AG04449 (cell line): ENCODE measurements around the gene HSDL1.

Experiments
- CTCF ChIA-PET: fragments of 350-600 bp; formaldehyde crosslinking; extraction: SDS; loops from one replicate; lab custom pipeline; 2021; ENCODE audit warnings: antibody characterized with exemption; lab: Yijun Ruan, JAX
- POLR2A ChIA-PET: fragments of 400-600, 350-600 bp; formaldehyde crosslinking; extraction: SDS; loops from one replicate; lab custom pipeline; 2020; ENCODE audit warnings: antibody characterized with exemption, inconsistent platforms; lab: Yijun Ruan, JAX
- DNase-seq: peaks from one replicate; pipeline ENCODE4 v3.0.0-alpha.2; 2010; ENCODE audit warnings: low read depth, low spot score
- H3K4me3 ChIP-seq: 2 replicates; pipeline ENCODE4 v1.5.1; 2011; ENCODE audit warnings: low read depth, mild to moderate bottlenecking, control low read depth, low read length
- CTCF ChIP-seq: IDR thresholded peaks from one replicate; pipeline ENCODE4 v1.5.1; 2011; ENCODE audit warnings: mild to moderate bottlenecking, moderate library complexity, low read length, control low read depth, inconsistent platforms; ENCODE audit not compliant: insufficient read depth; ENCODE audit errors: missing control alignments

The HSDL1 gene

DNA sequence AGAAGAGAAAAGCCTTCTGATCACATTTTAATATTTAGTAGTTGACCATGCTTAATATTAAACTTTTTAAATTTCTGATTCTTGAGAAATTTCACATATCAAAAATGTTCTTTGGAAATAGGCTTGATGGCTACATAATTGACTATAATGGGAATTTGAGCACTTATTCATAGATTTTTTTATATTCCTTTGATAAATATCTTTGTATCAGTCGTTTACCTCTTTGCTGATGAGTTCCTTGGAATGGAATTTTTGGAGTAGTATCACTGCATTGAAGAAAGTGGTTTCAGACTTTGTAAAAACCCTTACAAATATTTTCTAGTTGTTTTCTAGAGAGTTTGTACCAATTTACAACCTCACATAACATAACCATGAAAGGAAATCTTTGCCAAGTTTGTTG is 14.8 kb upstream of the HSDL1 start:
- ChIA-PET CTCF (interaction anchor here (0.9 to 2.0 kb wide), 6 partner anchors 9 to 75 kb away, joined by 3 to 8 read pairs (median 5); partner anchors contain the start of gene TAF1C), POLR2A (no interaction called here)
- no peak for DNase-seq
- no peak overlapping the region for H3K4me3 ChIP-seq
- no peak for TF ChIP-seq CTCF

GRCh38 chr16:84159007-84159406 is 14.0 kb upstream of the HSDL1 start:
- H3K4me3 ChIP-seq, result no peak overlapping the region
- ChIA-PET POLR2A (no interaction called here), CTCF (no interaction called here)
- DNase-seq, result no peak
- no peak for TF ChIP-seq CTCF

- no peak for DNase-seq
- POLR2A ChIA-PET, result no interaction called here
- no peak overlapping the region for H3K4me3 ChIP-seq
- CTCF ChIA-PET, result interaction anchor here (0.9 to 3.7 kb wide), 5 partner anchors 9 to 90 kb away, joined by 3 to 18 read pairs (median 3); partner anchors contain the start of gene TAF1C
- TF ChIP-seq CTCF, result no peak
These were observed 11.4 kb upstream of the HSDL1 start for GRCh38 chr16:84156342-84156784.

DNA sequence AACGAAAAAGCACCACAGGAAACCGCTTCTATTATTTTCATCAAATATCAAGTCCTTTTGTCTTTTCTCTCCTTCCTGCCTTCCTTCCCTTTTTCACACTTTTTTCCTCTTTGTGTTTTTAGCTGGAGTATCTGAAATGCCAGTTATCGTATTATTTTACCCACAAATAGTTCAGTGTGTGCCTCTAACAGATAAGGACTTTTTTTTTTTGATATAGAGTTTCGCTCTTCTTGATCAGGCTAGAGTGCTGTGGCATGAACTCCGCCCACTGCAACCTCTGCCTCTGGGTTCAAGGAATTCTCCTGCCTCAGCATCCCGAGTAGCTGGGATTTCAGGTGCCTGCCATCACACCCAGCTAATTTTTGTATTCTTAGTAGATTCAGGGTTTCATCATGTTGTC is 10.8 kb upstream of the HSDL1 start:
- POLR2A ChIA-PET, result no interaction called here
- DNase-seq, result no peak
- TF ChIP-seq CTCF, result no peak
- CTCF ChIA-PET, result interaction anchor here (0.9 to 3.7 kb wide), 6 partner anchors 10 to 90 kb away, joined by 3 to 18 read pairs (median 3); partner anchors contain the start of gene TAF1C
- no peak overlapping the region for H3K4me3 ChIP-seq

- POLR2A ChIA-PET, result no interaction called here
These were observed 10.2 kb upstream of the HSDL1 start for GRCh38 chr16:84155226-84155625.

More at GRCh38 chr16:84155226-84155625, 10.2 kb upstream of the HSDL1 start:
- DNase-seq, result no peak
- H3K4me3 ChIP-seq, result no peak overlapping the region
- TF ChIP-seq CTCF, result no peak
- CTCF ChIA-PET, result interaction anchor here (1.0 to 3.7 kb wide), 4 partner anchors 9 to 32 kb away, joined by 3 to 18 read pairs (median 5); partner anchors contain the start of gene TAF1C
